CD8-positive, alpha-beta memory T cell (primary cell): Measurements from ENCODE around the gene DOCK9. TPM values are rescaled to one million over a fixed set of nuclear protein-coding genes. Genes with fewer than 3 reads are reported as not detected.

Experiments used
- CTCF ChIA-PET: fragments of 350-600 bp; sonication (Branson Sonifier 250); formaldehyde crosslinking; loops from one replicate; lab custom pipeline; 2021; ENCODE audit warnings: antibody characterized with exemption; lab: Charles Lee
- POLR2A ChIA-PET: fragments of 350-600 bp; sonication (Branson Sonifier 250); formaldehyde crosslinking; loops from one replicate; lab custom pipeline; 2021; ENCODE audit warnings: antibody characterized with exemption; lab: Charles Lee
- DNase-seq, 5 donors: peaks; one replicate each; pipeline versions ENCODE4 v3.0.0 to v3.0.0-alpha.2; 2020 to 2022; ENCODE audit warnings: mixed read lengths in 1 of 5
- H3K27ac ChIP-seq: one replicate; pipeline ENCODE4 v1.7.0; 2013; ENCODE audit warnings: low read depth, mild to moderate bottlenecking, low read length, moderate library complexity
- H3K27me3 ChIP-seq: 2 replicates; pipeline ENCODE4 v1.7.0; 2013; ENCODE audit warnings: low read length, mild to moderate bottlenecking; ENCODE audit not compliant: insufficient read depth, poor library complexity, severe bottlenecking
- H3K36me3 ChIP-seq: 2 replicates; pipeline ENCODE4 v1.7.0; 2013; ENCODE audit warnings: mild to moderate bottlenecking, low read length, moderate library complexity; ENCODE audit not compliant: insufficient read depth
- H3K4me1 ChIP-seq: 2 replicates; pipeline ENCODE4 v1.7.0; 2013; ENCODE audit warnings: mild to moderate bottlenecking, low read length, moderate library complexity; ENCODE audit not compliant: insufficient read depth
- H3K4me3 ChIP-seq: 2 replicates; pipeline ENCODE4 v1.7.0; 2013; ENCODE audit warnings: mild to moderate bottlenecking, low read length
- H3K9me3 ChIP-seq: 2 replicates; pipeline ENCODE4 v1.7.0; 2013; ENCODE audit warnings: mild to moderate bottlenecking, low read length
- H3K27ac Mint-ChIP-seq, 8 donors: one replicate each; pipeline ENCODE4 v1.8.0; 2020 to 2021; ENCODE audit warnings: mixed read lengths in 8 of 8, mild to moderate bottlenecking in 6 of 8, inconsistent platforms in 3 of 8, moderate library complexity in 3 of 8
- H3K27me3 Mint-ChIP-seq, 2 donors: one replicate each; pipeline ENCODE4 v1.8.0; 2020 to 2021; ENCODE audit warnings: mixed read lengths in 2 of 2, mild to moderate bottlenecking in 1 of 2, moderate library complexity in 1 of 2
- H3K36me3 Mint-ChIP-seq, 3 donors: one replicate each; pipeline ENCODE4 v1.8.0; 2020 to 2021; ENCODE audit warnings: mixed read lengths in 3 of 3, inconsistent platforms in 1 of 3, mild to moderate bottlenecking in 1 of 3
- H3K4me1 Mint-ChIP-seq, 3 donors: one replicate each; pipeline ENCODE4 v1.8.0; 2020 to 2021; ENCODE audit warnings: mixed read lengths in 3 of 3, inconsistent platforms in 1 of 3, mild to moderate bottlenecking in 1 of 3
- H3K4me3 Mint-ChIP-seq, 7 donors: one replicate each; pipeline ENCODE4 v1.8.0; 2020 to 2021; ENCODE audit warnings: mixed read lengths in 7 of 7, mild to moderate bottlenecking in 6 of 7, moderate library complexity in 4 of 7, inconsistent platforms in 2 of 7
- H3K9me3 Mint-ChIP-seq, 5 donors: one replicate each; pipeline ENCODE4 v1.8.0; 2020 to 2022; ENCODE audit warnings: mixed read lengths in 5 of 5, mild to moderate bottlenecking in 3 of 5, moderate library complexity in 2 of 5, inconsistent platforms in 1 of 5
- polyA plus RNA-seq: library from polyadenylated mRNA; unstranded; fragments of 300-500 nt; fragmentation: Illumina TruSeq; gene quantifications from one replicate; pipeline ENCODE4 v1.2.3, GENCODE V29; 2021
- total RNA-seq, 2 experiments: library from RNA; stranded (reverse); gene quantifications; one replicate each; pipeline ENCODE4 v1.2.3, GENCODE V29; 2021

DOCK9 gene
- total and polyA plus RNA-seq, 3 experiments from 2014 or later: 23.9 to 38.9 (median 35.4) TPM

DNA sequence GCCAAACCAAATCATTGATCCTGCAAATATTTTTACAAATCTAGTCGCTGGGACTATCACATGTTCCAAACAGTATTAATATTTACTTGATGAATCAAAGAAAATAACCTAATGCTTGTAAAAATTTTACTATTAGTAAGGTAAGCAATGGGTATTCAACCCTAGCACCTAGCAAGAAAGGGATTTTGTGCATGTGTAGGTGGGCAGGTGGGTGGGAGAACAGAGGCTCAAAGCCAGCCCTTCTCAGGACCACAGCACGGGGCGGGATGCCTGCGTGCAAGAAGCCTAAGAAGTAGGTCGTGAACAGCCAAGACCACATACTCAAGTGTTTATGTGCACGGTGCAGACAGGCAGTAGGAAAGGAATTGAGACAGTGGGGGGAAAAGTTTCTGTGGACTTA lies 26.6 kb downstream of the DOCK9 start:
- ChIA-PET POLR2A (no interaction called here), CTCF (no interaction called here)
- Histone ChIP-seq H3K4me1 (peaks cover 7% of the 10 kb centered on the region), H3K27ac (no peak overlapping the region), H3K9me3 (no peaks in the 10 kb centered on the region), H3K4me3 (no peak overlapping the region), H3K36me3 (no peaks in the 10 kb centered on the region), H3K27me3 (no peaks in the 10 kb centered on the region)
- Mint-ChIP-seq H3K36me3 (peaks cover 9 to 38% (median 13%) of the 10 kb centered on the region in 3 donors), H3K9me3 (no peaks in the 10 kb centered on the region), H3K4me1 (peaks cover 22 to 38% (median 34%) of the 10 kb centered on the region in 3 donors), H3K27ac (peak overlapping the region in 2 of 8 donors; percentile 12 to 14), H3K4me3 (no peak overlapping the region), H3K27me3 (no peaks in the 10 kb centered on the region)
- DNase-seq: no peak

DNA sequence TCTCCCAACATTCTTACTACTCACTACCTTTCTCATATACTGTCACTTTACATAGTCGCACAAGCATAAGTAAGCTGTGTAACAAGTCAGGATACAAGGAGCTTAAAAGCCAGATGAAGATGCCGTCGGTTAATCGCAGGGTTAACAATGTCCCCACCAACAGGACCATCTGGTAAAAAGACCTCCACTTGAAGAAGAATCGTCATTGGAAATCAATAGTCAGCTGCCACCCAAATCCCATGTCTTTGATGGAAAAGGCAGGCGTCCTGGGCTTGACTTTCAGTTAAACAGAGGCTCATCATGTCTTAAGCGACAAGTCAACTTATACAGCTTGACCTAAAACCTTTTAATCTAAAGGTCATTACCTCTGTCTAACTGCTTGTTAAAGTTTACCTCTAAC lies 27.2 kb downstream of the DOCK9 start:
- no peaks in the 10 kb centered on the region for H3K36me3 ChIP-seq
- H3K9me3 Mint-ChIP-seq: no peaks in the 10 kb centered on the region
- peaks cover 7% of the 10 kb centered on the region for H3K4me1 ChIP-seq
- H3K27me3 ChIP-seq: no peaks in the 10 kb centered on the region
- no peak overlapping the region for H3K27ac ChIP-seq
- POLR2A ChIA-PET: no interaction called here
- H3K9me3 ChIP-seq: no peaks in the 10 kb centered on the region
- H3K27ac Mint-ChIP-seq: no peak overlapping the region
- H3K4me3 Mint-ChIP-seq: no peak overlapping the region
- no peaks in the 10 kb centered on the region for H3K27me3 Mint-ChIP-seq
- peaks cover 22 to 43% (median 36%) of the 10 kb centered on the region in 3 donors for H3K4me1 Mint-ChIP-seq
- CTCF ChIA-PET: no interaction called here
- H3K4me3 ChIP-seq: no peak overlapping the region
- peaks cover 9 to 37% (median 13%) of the 10 kb centered on the region in 3 donors for H3K36me3 Mint-ChIP-seq
- no peak for DNase-seq

DNA sequence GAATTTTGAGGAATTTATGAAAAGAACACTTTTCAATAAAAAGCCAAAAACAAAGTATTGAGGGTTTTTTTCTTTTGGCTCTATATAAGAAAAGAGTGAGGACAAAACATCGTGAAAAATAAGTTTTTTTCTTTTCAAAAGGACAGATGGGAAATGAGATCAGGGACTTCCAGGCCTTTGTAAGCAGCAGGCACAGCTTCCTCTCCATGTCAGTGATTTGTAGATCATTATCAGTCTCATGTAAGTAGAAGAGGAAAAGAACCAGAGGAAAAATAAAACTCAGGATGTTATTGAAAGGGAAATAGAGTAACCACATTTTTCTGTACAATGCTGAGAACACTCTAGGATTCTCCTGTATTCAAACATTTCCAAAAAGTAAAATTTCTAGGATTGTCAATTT lies 29.9 kb downstream of the DOCK9 start:
- Mint-ChIP-seq H3K36me3 (peaks cover 6 to 15% (median 8%) of the 10 kb centered on the region in 3 donors), H3K27me3 (no peaks in the 10 kb centered on the region), H3K9me3 (no peaks in the 10 kb centered on the region), H3K4me3 (no peak overlapping the region), H3K4me1 (peaks cover 23 to 50% (median 38%) of the 10 kb centered on the region in 3 donors), H3K27ac (peak overlapping the region in 1 of 8 donors; percentile 60)
- H3K27me3 ChIP-seq: no peaks in the 10 kb centered on the region
- H3K36me3 ChIP-seq: no peaks in the 10 kb centered on the region
- ChIA-PET CTCF (no interaction called here), POLR2A (no interaction called here)
- H3K4me3 ChIP-seq: no peak overlapping the region
- no peak overlapping the region for H3K27ac ChIP-seq
- no peaks in the 10 kb centered on the region for H3K9me3 ChIP-seq
- no peak for DNase-seq
- peaks cover 7% of the 10 kb centered on the region for H3K4me1 ChIP-seq

DNA sequence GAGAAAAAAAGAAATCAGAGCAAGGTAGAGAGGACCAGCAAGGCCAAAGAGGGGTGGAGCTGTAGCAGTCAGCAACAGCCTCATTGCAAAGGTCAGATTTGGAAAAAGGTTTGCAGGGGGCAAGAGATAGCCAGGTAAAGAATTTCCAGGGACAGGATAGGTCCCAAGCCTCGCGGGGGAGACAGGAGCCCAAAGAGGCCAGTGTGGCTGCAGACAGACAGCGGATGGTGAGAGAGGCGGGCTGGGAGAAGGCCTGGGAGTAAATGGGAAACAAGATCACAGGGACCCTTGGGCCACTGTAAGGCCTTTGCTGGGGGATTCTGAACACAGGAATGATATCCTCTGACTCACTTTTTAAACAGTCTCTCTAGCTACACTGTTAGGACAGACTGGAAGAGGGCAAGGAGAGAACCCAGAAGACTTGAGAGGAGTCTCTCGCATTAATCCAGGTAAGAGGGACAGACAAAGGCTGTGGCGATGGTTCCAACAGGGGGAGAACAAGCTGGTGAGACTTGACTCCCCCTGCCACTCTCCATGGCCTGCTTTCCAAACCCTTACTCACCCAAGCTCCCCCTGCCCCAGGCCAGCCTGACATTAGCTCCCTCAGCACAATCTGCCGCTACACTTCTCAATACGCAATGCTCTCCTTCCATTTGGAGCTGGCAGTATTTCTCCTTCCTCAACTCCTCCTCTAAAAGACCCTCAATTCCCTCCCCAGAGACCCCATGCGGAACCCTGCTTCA lies 31.8 kb downstream of the DOCK9 start:
- Mint-ChIP-seq H3K4me1 (peaks cover 18 to 56% (median 44%) of the 10 kb centered on the region in 3 donors), H3K27ac (peak overlapping the region in 5 of 8 donors; percentile 17 to 69 (median 49)), H3K27me3 (no peaks in the 10 kb centered on the region), H3K4me3 (peak overlapping the region in 1 of 7 donors; percentile 10), H3K36me3 (peaks cover 5 to 10% (median 6%) of the 10 kb centered on the region in 3 donors), H3K9me3 (no peaks in the 10 kb centered on the region)
- Histone ChIP-seq H3K27ac (no peak overlapping the region), H3K27me3 (no peaks in the 10 kb centered on the region), H3K36me3 (no peaks in the 10 kb centered on the region), H3K4me1 (peaks cover 7% of the 10 kb centered on the region), H3K9me3 (no peaks in the 10 kb centered on the region), H3K4me3 (no peak overlapping the region)
- ChIA-PET CTCF (interaction anchor here (1.7 kb wide), 1 partner anchor 18 kb away, joined by 3 read pairs; no protein-coding TSS in a partner anchor), POLR2A (no interaction called here)
- no peak for DNase-seq

DNA sequence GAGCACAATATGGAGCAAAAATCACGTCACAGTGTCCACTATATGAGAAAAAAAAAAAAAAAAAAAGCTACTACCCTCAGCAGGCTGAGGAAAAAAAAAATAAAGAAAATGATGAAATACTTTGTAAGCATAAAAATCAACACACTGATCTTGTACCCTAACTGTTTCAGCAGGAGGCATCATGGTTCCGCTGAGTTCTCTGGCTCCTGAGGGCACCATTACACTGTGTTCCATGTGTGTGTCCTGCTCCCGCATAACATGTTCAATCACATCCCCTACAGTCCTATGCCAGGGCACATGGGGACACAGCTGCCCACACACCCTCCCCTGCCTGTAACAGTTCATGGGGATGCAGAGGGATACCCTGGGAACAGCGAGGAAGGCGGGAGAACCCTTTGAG lies 33.5 kb downstream of the DOCK9 start:
- CTCF ChIA-PET: interaction anchor here (1.4 kb wide), 1 partner anchor 84 kb away, joined by 3 read pairs; no protein-coding TSS in a partner anchor
- H3K9me3 ChIP-seq: no peaks in the 10 kb centered on the region
- H3K9me3 Mint-ChIP-seq: no peaks in the 10 kb centered on the region

DNA sequence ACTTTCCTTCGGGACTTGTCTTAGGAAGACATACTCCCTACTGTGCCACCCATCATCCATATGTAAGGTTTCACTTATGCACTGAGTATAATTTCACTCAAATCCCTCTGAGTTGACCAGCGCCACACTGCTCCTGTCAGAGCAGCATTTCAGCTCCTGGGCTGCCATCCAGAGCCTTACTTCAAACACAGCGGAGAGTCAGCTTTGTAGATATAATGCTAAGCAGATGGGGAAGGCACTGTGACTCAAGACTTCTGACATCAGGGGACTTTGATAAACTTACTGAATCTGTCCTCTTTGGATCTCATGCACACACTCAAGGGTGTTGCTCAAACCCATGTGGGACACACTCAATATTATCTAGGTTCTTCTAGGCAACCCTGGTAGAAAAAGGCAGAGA lies 34.9 kb downstream of the DOCK9 start:
- H3K4me3 Mint-ChIP-seq: no peak overlapping the region
- peaks cover 0 to 2% (median 0%) of the 10 kb centered on the region in 3 donors for H3K36me3 Mint-ChIP-seq
- no peak overlapping the region for H3K27ac ChIP-seq
- H3K4me3 ChIP-seq: no peak overlapping the region
- H3K27me3 Mint-ChIP-seq: no peaks in the 10 kb centered on the region
- ChIA-PET CTCF (interaction anchor here (1.4 kb wide), 1 partner anchor 86 kb away, joined by 3 read pairs; no protein-coding TSS in a partner anchor), POLR2A (no interaction called here)
- no peak for DNase-seq
- no peaks in the 10 kb centered on the region for H3K27me3 ChIP-seq
- no peaks in the 10 kb centered on the region for H3K9me3 Mint-ChIP-seq
- peaks cover 12 to 57% (median 47%) of the 10 kb centered on the region in 3 donors for H3K4me1 Mint-ChIP-seq
- H3K36me3 ChIP-seq: no peaks in the 10 kb centered on the region
- H3K4me1 ChIP-seq: no peaks in the 10 kb centered on the region
- H3K9me3 ChIP-seq: no peaks in the 10 kb centered on the region
- no peak overlapping the region for H3K27ac Mint-ChIP-seq

More for the DNA sequence above, 33.5 kb downstream of the DOCK9 start:
- no peaks in the 10 kb centered on the region for H3K36me3 ChIP-seq
- H3K36me3 Mint-ChIP-seq: peaks cover 0 to 3% (median 0%) of the 10 kb centered on the region in 3 donors
- POLR2A ChIA-PET: interaction anchor here (0.6 kb wide), 1 partner anchor 114 kb away, joined by 3 read pairs; no protein-coding TSS in a partner anchor
- no peak overlapping the region for H3K4me3 Mint-ChIP-seq
- H3K27ac Mint-ChIP-seq: peak overlapping the region in 2 of 8 donors; percentile 20 to 66
- H3K4me1 ChIP-seq: peaks cover 7% of the 10 kb centered on the region
- H3K4me1 Mint-ChIP-seq: peaks cover 16 to 62% (median 52%) of the 10 kb centered on the region in 3 donors
- H3K4me3 ChIP-seq: no peak overlapping the region
- no peaks in the 10 kb centered on the region for H3K27me3 ChIP-seq
- H3K27ac ChIP-seq: no peak overlapping the region
- H3K27me3 Mint-ChIP-seq: no peaks in the 10 kb centered on the region
- DNase-seq: no peak

DNA sequence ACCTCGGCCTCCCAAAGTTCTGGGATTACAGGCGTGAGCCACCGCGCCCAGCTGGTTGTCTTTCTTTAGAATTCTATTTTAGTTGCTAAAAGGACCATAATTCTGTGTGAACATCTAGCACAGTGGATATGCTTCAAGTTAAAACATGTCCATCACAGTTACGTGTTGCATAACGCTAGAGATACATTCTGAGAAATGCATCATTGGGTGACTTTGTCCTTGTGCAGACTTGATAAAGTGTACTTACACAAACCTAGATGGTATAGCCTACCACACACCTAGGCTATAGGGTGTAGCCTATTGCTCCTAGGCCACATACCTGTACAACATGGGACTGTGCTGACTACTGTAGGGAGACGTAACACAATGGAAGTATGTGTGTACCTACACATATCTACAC lies 35.4 kb downstream of the DOCK9 start:
- POLR2A ChIA-PET: no interaction called here

DNA sequence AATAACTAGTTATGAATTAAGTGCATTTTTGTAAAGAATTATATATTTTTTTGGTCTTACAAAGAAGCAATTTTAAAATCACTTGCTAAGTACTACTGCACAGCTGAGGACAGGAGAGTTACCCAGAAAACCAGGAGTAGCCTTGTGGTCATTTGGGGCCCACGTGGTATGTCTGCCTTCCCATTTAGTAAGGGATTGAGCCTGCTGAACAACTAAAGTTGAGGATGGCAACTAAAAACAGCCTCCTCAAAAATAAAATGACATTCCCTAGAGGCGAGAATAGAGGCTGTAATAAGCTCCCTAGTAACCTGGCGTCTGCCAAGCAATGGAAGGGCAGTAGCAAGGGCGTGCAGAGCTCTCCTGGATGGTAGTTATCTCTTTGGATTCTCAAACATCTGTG lies 36.3 kb downstream of the DOCK9 start:
- Histone ChIP-seq H3K4me3 (no peak overlapping the region), H3K27ac (no peak overlapping the region), H3K27me3 (no peaks in the 10 kb centered on the region), H3K9me3 (no peaks in the 10 kb centered on the region), H3K36me3 (no peaks in the 10 kb centered on the region), H3K4me1 (no peaks in the 10 kb centered on the region)
- ChIA-PET CTCF (no interaction called here), POLR2A (no interaction called here)
- Mint-ChIP-seq H3K4me3 (no peak overlapping the region), H3K36me3 (peaks cover 0 to 2% (median 0%) of the 10 kb centered on the region in 3 donors), H3K9me3 (no peaks in the 10 kb centered on the region), H3K27me3 (no peaks in the 10 kb centered on the region), H3K4me1 (peaks cover 9 to 60% (median 41%) of the 10 kb centered on the region in 3 donors), H3K27ac (peak overlapping the region in 1 of 8 donors; percentile 43)
- no peak for DNase-seq

More for the DNA sequence above, 35.4 kb downstream of the DOCK9 start:
- H3K4me3 Mint-ChIP-seq: no peak overlapping the region
- H3K27me3 Mint-ChIP-seq: no peaks in the 10 kb centered on the region
- H3K9me3 ChIP-seq: no peaks in the 10 kb centered on the region
- no peak for DNase-seq
- CTCF ChIA-PET: no interaction called here
- H3K4me1 Mint-ChIP-seq: peaks cover 13 to 59% (median 47%) of the 10 kb centered on the region in 3 donors
- peaks cover 0 to 2% (median 0%) of the 10 kb centered on the region in 3 donors for H3K36me3 Mint-ChIP-seq
- no peak overlapping the region for H3K4me3 ChIP-seq
- H3K27ac ChIP-seq: no peak overlapping the region
- H3K36me3 ChIP-seq: no peaks in the 10 kb centered on the region
- no peaks in the 10 kb centered on the region for H3K27me3 ChIP-seq
- H3K27ac Mint-ChIP-seq: no peak overlapping the region
- H3K4me1 ChIP-seq: no peaks in the 10 kb centered on the region
- no peaks in the 10 kb centered on the region for H3K9me3 Mint-ChIP-seq
